ENCODE data around the gene PLA2G15.

PLA2G15 gene

GRCh38 chr16:68299571-68300453 is 54.6 kb downstream of the PLA2G15 start:
- no peak for DNase-seq (ENCODE audit: low read depth)

GRCh38 chr16:68300734-68301459 is 55.7 kb downstream of the PLA2G15 start:
- no peak for DNase-seq (ENCODE audit: low read depth)

- DNase-seq (ENCODE audit: low read depth): no peak
Observed at GRCh38 chr16:68306633-68307032, 61.5 kb downstream of the PLA2G15 start.

GRCh38 chr16:68309799-68310198 is 64.6 kb downstream of the PLA2G15 start:
- no peak for DNase-seq (ENCODE audit: low read depth)

GRCh38 chr16:68310437-68310773 is 65.2 kb downstream of the PLA2G15 start:
- DNase-seq (ENCODE audit: low read depth): no peak
